Loucy (cell line): ENCODE data around the gene MKI67.

Experiments
- H2AFZ ChIP-seq: fragments of 200-600 bp; sonication (generic); 2 replicates; pipeline ENCODE4 v1.6.0; 2016; ENCODE audit warnings: antibody characterized with exemption, mild to moderate bottlenecking, low read length, moderate library complexity
- H3F3A ChIP-seq: fragments of 200-600 bp; 2 replicates; pipeline ENCODE4 v1.6.0; 2016; ENCODE audit warnings: antibody characterized with exemption, low read depth, mild to moderate bottlenecking
- H3K27me3 ChIP-seq: fragments of 200-600 bp; sonication (generic); 2 replicates; pipeline ENCODE4 v1.6.1; 2014; ENCODE audit warnings: low read length, mild to moderate bottlenecking; ENCODE audit not compliant: insufficient read depth, poor library complexity, severe bottlenecking
- H3K36me3 ChIP-seq: fragments of 200-600 bp; sonication (generic); 2 replicates; pipeline ENCODE4 v1.6.1; 2016; ENCODE audit warnings: low read length; ENCODE audit not compliant: insufficient read depth
- H3K4me1 ChIP-seq: fragments of 200-600 bp; sonication (generic); 2 replicates; pipeline ENCODE4 v1.5.1; 2014; ENCODE audit warnings: low read length, mild to moderate bottlenecking; ENCODE audit not compliant: insufficient read depth, poor library complexity, severe bottlenecking
- H3K4me2 ChIP-seq: fragments of 200-600 bp; sonication (generic); 2 replicates; pipeline ENCODE4 v1.6.0; 2014; ENCODE audit warnings: antibody characterized with exemption, low read length, low read depth, mild to moderate bottlenecking; ENCODE audit not compliant: poor library complexity, severe bottlenecking
- H3K4me3 ChIP-seq: fragments of 200-600 bp; sonication (generic); 2 replicates; pipeline ENCODE4 v1.5.1; 2014; ENCODE audit warnings: low read length, mild to moderate bottlenecking, mixed read lengths; ENCODE audit not compliant: poor library complexity, severe bottlenecking
- H3K79me2 ChIP-seq: fragments of 200-600 bp; sonication (generic); 2 replicates; pipeline ENCODE4 v1.6.1; 2014; ENCODE audit warnings: low read length; ENCODE audit not compliant: insufficient read depth
- H3K9ac ChIP-seq: fragments of 200-600 bp; sonication (generic); 2 replicates; pipeline ENCODE4 v1.6.0; 2014; ENCODE audit warnings: mild to moderate bottlenecking, low read depth, low read length, moderate library complexity; ENCODE audit not compliant: poor library complexity, severe bottlenecking
- H3K9me2 ChIP-seq: fragments of 200-600 bp; sonication (generic); replicated peaks from 2 replicates; pipeline ENCODE4 v1.6.1; 2016; ENCODE audit warnings: low read depth, low read length, mixed read lengths
- H3K9me3 ChIP-seq: fragments of 200-600 bp; sonication (generic); 2 replicates; pipeline ENCODE4 v1.6.1; 2014; ENCODE audit warnings: mild to moderate bottlenecking, antibody characterized with exemption, low read length, low read depth; ENCODE audit not compliant: insufficient read depth
- H4K20me1 ChIP-seq: fragments of 200-600 bp; sonication (generic); 2 replicates; pipeline ENCODE4 v1.6.0; 2014; ENCODE audit warnings: antibody characterized with exemption, low read length, mild to moderate bottlenecking; ENCODE audit not compliant: insufficient read depth, poor library complexity, severe bottlenecking
- EZH2phosphoT487 ChIP-seq: fragments of 200-600 bp; IDR thresholded peaks from 2 replicates; pipeline ENCODE4 v1.6.1; 2018; ENCODE audit warnings: antibody characterized with exemption, mild to moderate bottlenecking, moderate library complexity, borderline replicate concordance
- TF ChIP-seq, protein P1 (sequence below): fragments of 200-600 bp; sonication (generic); conservative IDR thresholded peaks from 2 replicates; pipeline ENCODE4 v1.5.1; 2014; ENCODE audit warnings: mild to moderate bottlenecking, antibody characterized with exemption, low read length

Gene MKI67

DNA sequence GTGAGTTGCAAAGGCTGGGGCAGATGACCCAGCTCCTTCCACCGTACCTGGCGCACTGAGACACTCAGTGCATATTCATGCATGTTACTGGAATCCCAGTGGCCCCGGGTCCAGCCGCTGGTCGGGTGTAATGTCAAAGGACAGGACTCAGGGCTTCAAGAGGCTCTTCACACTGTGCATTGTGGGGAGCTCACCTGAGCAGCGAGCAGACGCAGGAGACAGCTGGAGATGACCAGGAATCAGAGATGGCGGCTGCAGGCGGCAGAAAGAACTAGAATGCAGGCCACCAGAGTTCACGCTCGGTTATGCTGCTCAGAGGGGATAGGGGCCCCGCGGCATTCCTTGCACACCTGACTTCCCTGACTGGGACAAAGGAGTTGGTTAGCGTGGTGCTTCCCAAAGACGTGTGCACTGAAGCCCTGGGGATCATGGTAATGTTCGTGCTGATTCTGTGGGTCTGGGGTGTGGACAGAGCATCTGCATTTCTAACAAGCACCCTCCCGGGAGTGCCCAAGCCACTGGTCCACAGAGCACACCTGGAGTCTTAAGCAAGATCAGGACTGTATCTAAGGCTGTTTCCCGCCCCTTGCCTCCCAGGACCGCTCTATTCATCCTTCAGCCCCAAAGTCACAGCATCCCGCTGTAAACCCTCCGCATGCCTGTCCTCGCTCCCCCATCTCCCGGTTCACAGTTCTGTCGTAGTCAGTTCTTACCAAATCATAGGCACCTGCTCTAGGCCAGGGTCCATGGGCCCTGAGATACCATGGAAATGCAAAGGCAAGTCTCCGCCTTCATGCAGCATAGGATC lies 71.0 kb downstream of the MKI67 start:
- peaks cover 27% of the 10 kb centered on the region for H3K4me1 ChIP-seq
- no peaks in the 10 kb centered on the region for H3K9me3 ChIP-seq
- H3K9ac ChIP-seq, result no peak overlapping the region
- H3K36me3 ChIP-seq, result peaks cover 41% of the 10 kb centered on the region; the same call in 1 of the 2 replicates
- no peaks in the 10 kb centered on the region for H3F3A ChIP-seq
- peaks cover 5% of the 10 kb centered on the region for H4K20me1 ChIP-seq
- H3K4me3 ChIP-seq, result no peak overlapping the region
- no peaks in the 10 kb centered on the region for H3K27me3 ChIP-seq
- TF ChIP-seq, protein P1, sequence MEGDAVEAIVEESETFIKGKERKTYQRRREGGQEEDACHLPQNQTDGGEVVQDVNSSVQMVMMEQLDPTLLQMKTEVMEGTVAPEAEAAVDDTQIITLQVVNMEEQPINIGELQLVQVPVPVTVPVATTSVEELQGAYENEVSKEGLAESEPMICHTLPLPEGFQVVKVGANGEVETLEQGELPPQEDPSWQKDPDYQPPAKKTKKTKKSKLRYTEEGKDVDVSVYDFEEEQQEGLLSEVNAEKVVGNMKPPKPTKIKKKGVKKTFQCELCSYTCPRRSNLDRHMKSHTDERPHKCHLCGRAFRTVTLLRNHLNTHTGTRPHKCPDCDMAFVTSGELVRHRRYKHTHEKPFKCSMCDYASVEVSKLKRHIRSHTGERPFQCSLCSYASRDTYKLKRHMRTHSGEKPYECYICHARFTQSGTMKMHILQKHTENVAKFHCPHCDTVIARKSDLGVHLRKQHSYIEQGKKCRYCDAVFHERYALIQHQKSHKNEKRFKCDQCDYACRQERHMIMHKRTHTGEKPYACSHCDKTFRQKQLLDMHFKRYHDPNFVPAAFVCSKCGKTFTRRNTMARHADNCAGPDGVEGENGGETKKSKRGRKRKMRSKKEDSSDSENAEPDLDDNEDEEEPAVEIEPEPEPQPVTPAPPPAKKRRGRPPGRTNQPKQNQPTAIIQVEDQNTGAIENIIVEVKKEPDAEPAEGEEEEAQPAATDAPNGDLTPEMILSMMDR, result no peak
- TF ChIP-seq EZH2phosphoT487, result no peak
- no peaks in the 10 kb centered on the region for H3K9me2 ChIP-seq
- peaks cover 26% of the 10 kb centered on the region for H3K79me2 ChIP-seq
- H3K4me2 ChIP-seq, result no peak overlapping the region
- H2AFZ ChIP-seq, result no peak overlapping the region

DNA sequence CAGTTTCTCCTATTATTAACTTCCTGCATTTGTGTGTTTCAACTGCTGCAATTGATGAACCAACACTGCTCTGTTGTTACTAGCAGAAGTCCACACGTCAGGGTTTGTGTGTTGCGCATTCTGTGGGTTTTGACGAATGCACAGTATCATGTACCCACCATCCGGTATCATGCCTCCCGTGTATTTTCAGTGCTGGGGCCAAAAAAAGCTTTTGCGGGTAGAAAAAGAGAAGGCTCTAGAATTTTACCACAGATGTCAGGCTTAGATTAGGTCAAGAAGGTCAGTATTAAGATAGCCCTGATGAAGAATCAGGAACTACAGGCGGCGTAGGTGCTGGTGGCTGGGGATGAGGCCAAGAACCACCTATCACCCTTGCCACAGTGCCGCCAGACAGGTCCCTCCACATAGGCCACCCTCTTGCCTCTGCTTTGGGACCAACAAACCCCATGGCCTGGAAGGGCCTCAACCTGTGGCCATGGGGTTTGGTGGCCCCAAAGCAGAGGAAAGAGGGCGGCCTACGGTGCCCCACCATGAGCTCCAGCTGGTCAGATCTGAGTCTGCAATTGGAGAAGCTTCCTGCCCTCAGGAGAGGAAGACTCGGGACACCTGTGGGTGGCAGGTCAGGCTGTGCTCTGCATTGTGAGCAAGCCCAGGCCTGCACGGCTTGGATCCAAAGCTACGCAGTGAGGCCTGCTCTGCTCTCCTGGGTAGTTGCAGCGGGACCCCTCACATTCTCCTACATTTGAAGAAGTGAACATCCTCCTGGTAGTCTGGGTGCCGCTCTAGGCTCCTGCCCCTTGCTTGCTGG lies 71.9 kb downstream of the MKI67 start:
- H4K20me1 ChIP-seq, result peaks cover 5% of the 10 kb centered on the region
- peaks cover 34% of the 10 kb centered on the region; the same call in 1 of the 2 replicates for H3K36me3 ChIP-seq
- no peak overlapping the region for H3K4me2 ChIP-seq
- no peak overlapping the region for H3K9ac ChIP-seq
- TF ChIP-seq EZH2phosphoT487, result no peak
- TF ChIP-seq, protein P1, result no peak
- no peaks in the 10 kb centered on the region for H3F3A ChIP-seq
- H2AFZ ChIP-seq, result no peak overlapping the region
- no peaks in the 10 kb centered on the region for H3K9me3 ChIP-seq
- peaks cover 33% of the 10 kb centered on the region for H3K79me2 ChIP-seq
- H3K4me1 ChIP-seq, result peaks cover 34% of the 10 kb centered on the region
- no peaks in the 10 kb centered on the region for H3K9me2 ChIP-seq
- no peaks in the 10 kb centered on the region for H3K27me3 ChIP-seq
- H3K4me3 ChIP-seq, result no peak overlapping the region

DNA sequence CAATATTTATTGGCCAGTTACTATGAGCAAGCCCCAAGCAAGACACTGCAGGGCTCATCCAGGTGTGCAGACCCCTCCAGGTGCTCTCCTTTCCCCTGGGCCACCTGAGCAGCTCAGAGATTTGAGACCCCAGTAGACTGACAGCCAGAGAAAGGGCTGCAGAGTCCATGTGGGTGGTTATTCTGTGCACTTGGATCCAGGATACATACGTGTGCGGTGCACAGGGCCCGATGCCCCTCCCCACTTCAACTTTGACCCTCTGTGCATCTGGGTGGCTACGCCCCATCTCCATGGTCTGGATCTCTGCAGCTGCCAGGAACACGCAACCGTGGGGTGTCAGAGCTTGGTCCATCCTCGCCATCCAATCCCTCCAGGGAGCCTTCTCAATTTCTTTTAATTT lies 72.9 kb downstream of the MKI67 start:
- no peaks in the 10 kb centered on the region for H3K9me2 ChIP-seq
- H3K36me3 ChIP-seq, result peaks cover 33% of the 10 kb centered on the region; the same call in 1 of the 2 replicates
- no peak overlapping the region for H3K4me2 ChIP-seq
- H2AFZ ChIP-seq, result no peak overlapping the region
- no peak overlapping the region for H3K4me3 ChIP-seq
- peaks cover 39% of the 10 kb centered on the region for H3K4me1 ChIP-seq
- peaks cover 43% of the 10 kb centered on the region for H3K79me2 ChIP-seq
- H3K9me3 ChIP-seq, result no peaks in the 10 kb centered on the region
- no peaks in the 10 kb centered on the region for H3F3A ChIP-seq
- H3K9ac ChIP-seq, result no peak overlapping the region
- no peaks in the 10 kb centered on the region for H3K27me3 ChIP-seq
- H4K20me1 ChIP-seq, result peaks cover 5% of the 10 kb centered on the region
- no peak for TF ChIP-seq EZH2phosphoT487
- TF ChIP-seq, protein P1, result no peak
